GM18499 (cell line): ENCODE data around the gene ZMAT1.
A peak's percentile ranks its signal among the peaks of the same experiment; 100 is the strongest.
"Not testable (repeated sequence)": the region's sequence is repeated elsewhere in the genome, so short reads cannot be mapped to it uniquely, and the experiment has no call there.

Experiments used
- ATAC-seq: cut with Tn5 transposase; IDR thresholded peaks from one replicate; pipeline ENCODE4 v1.9.1; 2021; ENCODE audit warnings: moderate number of reproducible peaks; ENCODE audit not compliant: insufficient read depth, unreplicated experiment

Gene ZMAT1

DNA sequence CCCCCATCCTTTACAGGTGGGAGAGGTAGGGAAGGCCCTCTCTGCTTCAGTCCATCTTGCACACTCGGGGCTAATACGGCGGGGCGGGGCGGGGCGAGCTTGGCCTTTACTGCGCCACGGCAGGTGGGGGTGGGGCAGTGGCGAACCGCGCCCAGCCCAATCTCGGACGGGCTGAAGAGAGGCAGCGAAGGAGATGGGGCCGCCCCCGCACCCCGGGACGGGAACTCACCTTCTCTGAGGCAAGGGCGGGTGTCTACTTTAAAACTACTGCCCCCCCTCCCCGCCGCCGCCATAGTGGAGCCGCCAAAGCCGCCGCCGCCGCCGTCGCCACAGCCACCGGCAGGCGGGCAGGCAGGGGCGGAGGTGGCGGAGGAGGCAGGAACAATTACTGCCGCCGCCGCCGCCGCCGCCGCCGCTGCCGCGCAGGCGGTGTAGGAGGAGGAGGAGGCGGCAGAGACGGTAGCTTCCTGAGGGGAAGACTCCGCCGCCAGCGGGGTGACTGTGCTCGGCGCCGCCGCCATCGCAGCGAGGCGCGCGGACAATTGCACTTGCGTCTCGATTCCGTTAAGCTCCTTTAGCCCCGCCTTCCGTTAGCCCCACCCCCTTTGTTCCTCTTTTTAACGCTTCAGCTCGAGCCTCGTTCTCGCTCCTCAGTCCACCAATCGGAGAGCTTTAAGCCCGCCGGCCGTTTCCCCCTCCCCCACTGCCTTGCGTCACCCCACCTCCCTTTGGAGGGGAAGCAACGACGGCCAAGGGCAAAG is at the start of gene ZMAT1:
TSS of gene ZMAT1 (minus strand) at position 540 of the 761 bp plus-strand sequence. CDS start at position 521, 19 bp downstream.
- ATAC-seq: peak; percentile 78

DNA sequence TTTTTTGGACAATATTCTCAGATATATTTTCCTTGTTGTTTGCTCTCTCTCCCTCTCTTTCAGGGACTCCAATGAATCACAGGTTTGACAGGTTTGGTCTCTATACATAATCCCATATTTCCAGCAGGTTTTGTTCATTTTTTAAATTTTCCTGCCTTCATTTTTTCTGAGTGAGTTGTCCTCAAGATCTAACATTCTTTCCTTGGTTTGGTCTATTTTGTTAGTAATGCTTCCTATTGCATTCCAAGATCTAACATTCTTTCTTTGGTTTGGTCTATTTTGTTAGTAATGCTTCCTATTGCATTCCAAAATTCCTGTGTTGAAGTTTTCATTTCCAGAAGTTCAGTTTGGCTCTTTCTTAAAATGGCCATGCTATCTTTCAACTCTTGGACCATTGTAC is 45.3 kb upstream of the ZMAT1 start:
- no peak for ATAC-seq

DNA sequence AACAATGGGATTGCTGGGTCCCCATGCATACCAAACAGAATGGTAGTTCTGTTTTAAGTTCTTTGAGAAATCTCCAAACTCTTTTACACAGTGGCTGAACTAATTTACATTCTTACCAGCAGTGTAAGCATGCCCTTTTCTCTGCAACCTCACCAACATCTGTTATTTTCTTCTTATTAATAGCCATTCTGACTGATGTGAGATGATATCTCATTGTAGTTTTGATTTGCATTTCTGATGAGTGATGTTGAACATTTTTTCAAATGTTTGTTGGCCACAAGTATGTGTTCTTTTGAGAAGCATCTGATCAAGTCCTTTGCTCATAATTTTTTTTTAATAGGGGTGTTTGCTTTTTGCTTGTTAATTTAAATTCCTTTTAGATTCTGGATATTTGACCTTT is 41.2 kb upstream of the ZMAT1 start:
- no peak for ATAC-seq

DNA sequence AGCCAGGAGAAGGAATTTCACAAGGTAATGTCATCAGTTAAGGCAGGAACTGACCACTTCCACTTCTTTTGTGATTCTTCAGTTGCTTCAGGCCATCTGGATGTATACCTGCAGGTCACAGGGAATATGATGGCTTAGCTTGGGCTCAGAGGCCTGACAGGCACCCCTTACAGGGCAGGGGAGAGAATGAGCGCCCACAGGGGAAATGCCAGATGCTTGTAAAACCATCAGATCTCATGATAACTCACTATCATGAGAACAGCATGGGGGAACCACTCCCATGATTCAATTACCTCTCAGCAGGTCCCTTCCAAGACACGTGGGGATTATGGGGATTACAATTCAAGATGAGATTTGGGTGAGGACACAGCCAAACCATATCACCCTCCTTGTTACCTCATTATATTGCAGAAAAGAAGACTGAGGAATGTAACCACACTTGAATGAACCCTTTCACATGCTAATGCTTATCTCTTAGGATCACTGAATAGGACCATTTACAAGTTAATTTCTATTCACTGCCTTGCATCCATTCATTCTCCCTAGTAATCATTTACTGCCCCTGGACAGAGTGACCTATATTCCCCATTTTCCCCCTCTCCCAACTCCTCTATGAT is 33.2 kb upstream of the ZMAT1 start:
- not testable (repeated sequence) for ATAC-seq

DNA sequence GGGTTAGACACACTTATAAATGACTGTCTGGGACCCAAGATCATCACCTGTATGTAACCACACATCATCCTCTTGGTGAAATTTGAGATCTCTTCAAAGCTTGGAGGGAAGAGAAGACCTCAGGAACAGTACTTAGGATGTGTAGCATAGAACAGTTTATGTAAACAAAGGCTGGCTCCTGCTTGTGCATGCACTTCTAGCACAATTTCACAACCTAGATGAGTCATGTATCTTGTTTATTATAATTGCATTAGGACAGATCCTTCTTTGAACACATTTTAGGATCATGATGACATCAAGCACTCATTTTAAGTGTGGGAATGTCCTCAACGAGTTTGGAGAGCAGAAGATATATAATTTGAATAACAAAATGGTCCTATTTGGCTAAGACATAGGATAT is 26.3 kb upstream of the ZMAT1 start:
- no peak for ATAC-seq

DNA sequence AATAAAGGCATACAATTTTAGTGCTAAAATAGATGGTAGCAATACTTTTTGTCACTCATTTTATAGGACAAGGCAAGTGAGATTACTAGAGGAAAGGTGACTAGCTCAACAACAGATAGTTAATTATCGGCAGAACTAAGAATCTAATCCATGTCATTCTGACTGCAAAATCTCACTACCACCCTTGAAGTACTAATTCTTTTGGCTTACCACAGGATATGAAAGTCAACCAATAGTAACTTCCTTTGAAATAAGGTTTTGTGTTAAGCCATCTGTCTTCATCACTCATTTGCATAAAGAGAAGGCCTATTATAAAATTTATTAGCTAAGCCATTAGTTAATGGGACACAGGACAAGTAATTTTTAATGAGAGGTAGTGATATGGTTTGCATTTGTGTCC is 25.3 kb upstream of the ZMAT1 start:
- no peak for ATAC-seq

DNA sequence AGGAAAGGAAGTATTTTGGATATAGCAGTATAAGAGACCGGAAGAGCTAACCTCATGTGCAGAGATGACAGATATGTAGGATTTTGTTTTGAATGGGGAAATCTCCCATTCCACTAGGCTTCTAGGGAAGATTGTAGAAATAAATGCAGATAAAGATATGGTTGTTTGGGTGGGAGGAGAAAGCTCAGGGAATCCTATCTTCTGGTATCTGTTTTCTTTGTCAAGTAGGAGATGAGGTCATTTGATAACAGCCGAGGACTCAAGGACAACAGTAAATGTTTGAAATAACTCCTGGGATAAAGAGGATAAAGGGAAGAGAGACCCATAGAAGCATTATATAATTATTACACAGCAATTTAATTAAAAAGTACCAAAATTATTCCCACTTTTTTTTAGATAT is 24.7 kb upstream of the ZMAT1 start:
- no peak for ATAC-seq

DNA sequence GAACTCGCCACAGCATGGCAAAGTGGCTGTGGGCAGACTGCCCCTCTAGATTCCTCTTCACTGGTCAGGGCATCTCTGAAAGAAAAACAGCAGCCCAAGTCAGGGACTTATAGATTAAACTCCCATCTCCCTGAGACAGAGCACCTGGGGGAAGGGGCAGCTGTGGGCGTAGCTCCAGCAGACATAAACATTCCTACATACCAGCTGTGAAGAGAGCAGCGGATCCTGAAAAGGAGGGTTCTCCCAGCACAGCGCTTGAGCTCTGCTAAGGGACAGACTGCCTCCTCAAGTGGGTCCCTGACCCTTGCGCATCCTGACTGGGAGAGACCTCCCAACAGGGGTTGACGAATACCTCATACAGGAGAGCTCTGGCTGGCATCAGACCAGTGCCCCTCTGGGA is 18.8 kb upstream of the ZMAT1 start:
- no peak for ATAC-seq

DNA sequence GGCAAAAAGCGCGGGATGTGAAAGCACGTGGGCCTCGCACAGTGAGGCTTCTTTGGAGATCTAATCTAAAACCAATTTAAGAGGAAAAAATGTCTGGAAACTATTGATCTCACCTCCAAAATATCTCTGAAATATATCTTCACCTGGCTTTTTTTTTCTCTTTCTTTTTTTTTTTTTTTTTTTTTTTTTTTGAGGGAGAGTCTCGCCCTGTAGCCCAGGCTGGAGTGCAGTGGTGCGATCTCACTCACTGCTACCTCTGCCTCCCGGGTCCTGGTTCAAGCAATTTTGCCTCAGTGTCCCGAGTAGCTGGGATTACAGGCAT is 383 bp upstream of the ZMAT1 start:
- no peak for ATAC-seq

DNA sequence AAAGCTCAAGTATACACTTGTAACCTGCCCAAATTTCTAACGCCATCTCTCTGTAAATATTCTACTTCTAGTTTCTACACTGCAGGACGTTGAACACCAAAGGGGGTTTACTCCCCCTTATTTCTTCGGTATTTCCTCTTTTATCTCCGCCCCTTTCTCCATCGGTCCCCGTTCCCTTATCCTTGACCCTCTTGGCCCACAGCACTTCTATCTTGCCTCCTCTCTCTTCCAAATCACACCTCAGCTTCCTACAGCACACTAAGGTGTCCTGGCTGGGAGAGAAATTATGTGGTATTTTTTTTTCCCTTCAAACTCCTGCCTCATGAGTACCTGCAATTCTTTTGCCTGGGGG is 715 bp downstream of the ZMAT1 start:
- ATAC-seq: no peak

DNA sequence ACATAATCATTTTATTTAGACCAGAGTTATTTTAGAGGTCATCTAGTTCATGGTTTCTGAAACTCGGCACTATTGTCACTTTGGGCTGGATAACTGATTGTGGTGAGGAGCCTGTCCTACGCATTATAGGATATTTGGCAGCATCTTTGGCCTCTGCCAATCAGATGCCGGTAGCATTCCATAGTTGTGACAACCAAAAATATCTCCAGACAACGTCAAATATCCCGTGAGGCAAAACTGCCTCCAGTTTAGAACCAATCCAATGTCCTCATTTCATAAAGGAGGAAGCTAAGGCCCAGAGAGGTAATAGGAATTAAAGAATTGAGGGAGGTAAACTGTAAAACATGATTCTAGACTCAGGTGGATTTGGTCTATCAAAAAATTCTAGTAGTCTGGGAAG is 6.1 kb downstream of the ZMAT1 start:
- no peak for ATAC-seq

DNA sequence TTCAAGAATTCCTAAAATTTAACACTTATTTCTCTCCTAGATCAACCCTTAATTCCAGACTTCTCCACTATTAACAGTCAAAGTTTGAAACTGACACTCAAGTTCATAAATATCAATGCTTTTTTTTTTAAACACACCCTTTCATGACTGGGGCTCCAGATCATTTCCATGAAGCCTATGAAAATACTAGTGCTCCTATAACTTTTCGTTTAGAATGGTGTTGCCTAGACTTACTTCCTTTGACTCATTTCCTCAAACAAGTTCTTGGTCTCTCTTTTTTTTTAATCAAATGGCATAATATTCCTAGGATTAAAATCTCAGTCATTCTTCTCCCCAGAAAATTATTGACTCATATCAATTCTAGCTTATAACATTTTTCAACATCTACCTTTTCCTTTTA is 13.1 kb downstream of the ZMAT1 start:
- no peak for ATAC-seq

DNA sequence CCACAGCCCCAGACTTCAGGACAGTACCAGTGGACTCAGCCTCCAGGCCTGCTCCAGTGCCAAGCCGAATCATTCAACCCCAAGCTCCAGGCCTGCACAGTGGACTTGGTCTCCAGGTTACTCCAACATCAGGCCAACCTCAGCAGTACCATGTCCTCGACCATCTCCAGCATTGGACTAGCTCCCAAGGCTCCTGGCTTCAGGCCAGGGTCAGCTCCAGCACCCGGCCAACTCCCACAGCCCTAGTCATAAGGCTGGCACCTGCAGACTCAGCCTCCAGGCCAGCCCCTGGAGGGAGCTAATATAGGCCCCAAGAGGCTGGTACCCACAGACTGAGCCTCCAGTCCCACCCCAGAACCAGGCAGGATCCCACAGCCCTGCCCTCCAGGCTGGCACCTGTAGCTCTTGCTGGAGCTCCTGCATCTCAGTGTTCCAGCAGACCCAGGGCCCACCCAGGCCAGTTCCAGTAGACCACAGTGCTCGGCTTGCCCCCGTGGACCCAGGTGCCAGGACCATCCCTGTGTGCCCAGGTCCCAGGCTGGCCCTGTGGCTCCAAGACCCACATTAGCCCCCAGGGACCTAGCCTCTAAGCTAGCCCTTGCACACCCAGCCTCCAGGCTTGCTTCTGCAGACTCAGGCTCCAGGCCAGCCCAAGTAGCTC is 25.6 kb downstream of the ZMAT1 start:
- no peak for ATAC-seq

DNA sequence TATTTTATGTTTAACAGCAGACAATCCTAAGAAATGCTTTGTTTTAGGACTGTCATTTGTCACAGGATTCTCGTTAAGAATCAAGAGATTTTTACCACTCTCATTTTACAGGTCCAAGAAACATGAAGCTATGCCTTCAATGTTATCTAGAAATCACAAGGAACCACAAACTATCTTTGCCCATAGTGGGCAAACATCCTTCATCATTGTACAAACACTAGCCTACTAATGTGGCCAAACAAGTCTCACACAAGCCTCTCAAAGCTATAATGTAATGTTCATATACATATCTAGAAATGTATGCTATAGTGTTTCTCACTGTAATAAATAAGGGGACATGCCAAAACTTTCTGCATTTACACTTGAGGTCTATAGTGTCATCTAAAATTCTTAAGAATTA is 26.8 kb downstream of the ZMAT1 start:
- ATAC-seq: no peak
